ENCODE data around the gene KIAA2012. TPM values are rescaled to one million over a fixed set of nuclear protein-coding genes. Genes with fewer than 3 reads are reported as not detected.

Gene KIAA2012
- total RNA-seq, 1 donor from 2014 or later: not detected

DNA sequence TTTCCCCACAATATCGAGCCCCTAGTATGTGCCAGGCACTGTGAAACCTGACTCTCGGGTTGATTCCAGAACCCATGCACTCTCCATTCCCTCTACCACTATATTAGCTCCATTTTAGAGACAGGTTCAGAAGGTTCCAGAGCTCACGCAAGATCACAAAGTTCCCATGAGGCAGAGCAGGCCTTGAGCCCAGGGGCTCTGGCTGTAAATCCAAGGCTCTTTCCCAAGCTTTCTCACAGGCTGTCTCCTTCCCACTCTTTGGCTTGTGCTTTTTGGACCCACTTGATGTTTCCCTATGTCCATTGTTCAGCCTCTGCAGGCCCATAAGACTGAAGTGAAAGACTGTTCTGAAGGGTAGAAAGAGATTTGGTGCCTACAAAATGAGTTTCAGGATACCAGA, 15.7 kb downstream of the KIAA2012 start:
- Mint-ChIP-seq H3K36me3 (ENCODE audit: low read depth, unreplicated experiment) (no peaks in the 10 kb centered on the region), H3K27ac (ENCODE audit: unreplicated experiment) (no peak overlapping the region), H3K27me3 (ENCODE audit: low read depth, unreplicated experiment) (peaks cover 4% of the 10 kb centered on the region), H3K9me3 (ENCODE audit: unreplicated experiment) (peaks cover 8% of the 10 kb centered on the region), H3K4me3 (ENCODE audit: unreplicated experiment) (no peak overlapping the region), H3K4me1 (ENCODE audit: low read depth, unreplicated experiment) (peaks cover 6% of the 10 kb centered on the region)
- H3K4me2 ChIP-seq (ENCODE audit: low read length): no peak overlapping the region
- no peaks in the 10 kb centered on the region for H3K9me3 ChIP-seq (ENCODE audit: insufficient read depth, low read depth, low read length)
- no peaks in the 10 kb centered on the region for H3K36me3 ChIP-seq (ENCODE audit: insufficient read depth, low read length)
- no peak overlapping the region for H2AFZ ChIP-seq (ENCODE audit: low read depth, low read length)
- H3K79me2 ChIP-seq (ENCODE audit: insufficient read depth, low read length): no peaks in the 10 kb centered on the region
- H3K27me3 ChIP-seq (ENCODE audit: insufficient read depth, low read length): no peaks in the 10 kb centered on the region
- DNase-seq (ENCODE audit: low read depth) (no peak), FAIRE-seq (no peak)
- no peaks in the 10 kb centered on the region for H4K20me1 ChIP-seq (ENCODE audit: insufficient read depth, low read length)
- no peak overlapping the region for H3K27ac ChIP-seq (ENCODE audit: low read depth, low read length)
- no peak overlapping the region for H3K9ac ChIP-seq (ENCODE audit: low read length)
- TF ChIP-seq EZH2 (IDR thresholded peaks at IDR 0.05; ENCODE audit: insufficient read depth, low read length) (no peak), CTCF (IDR thresholded peaks at IDR 0.05; ENCODE audit: insufficient read depth, low read depth, low read length) (no peak)
- no peaks in the 10 kb centered on the region for H3K4me1 ChIP-seq (ENCODE audit: insufficient read depth, low read length)
- H3K4me3 ChIP-seq (ENCODE audit: insufficient read depth, low read depth, low read length): no peak overlapping the region

DNA sequence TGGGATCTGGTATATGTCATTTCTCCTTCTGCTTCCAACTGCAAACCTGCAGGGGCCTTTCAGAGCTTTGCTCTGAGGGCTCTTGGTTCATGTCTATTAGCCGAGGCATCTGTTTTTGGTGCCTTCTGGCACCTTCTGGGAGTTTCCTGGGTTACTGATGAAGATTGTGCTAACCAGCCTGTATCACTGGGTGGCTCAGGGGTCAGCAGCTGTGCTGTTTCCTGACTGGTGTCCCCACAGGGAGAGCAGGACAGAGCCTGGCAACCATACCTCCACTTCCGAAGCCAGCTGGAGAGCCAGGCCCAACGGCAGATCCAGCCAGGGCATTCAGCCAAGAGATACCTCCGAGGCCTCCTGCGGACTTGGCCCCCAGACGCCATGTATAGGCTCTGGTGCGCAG, 17.5 kb downstream of the KIAA2012 start:
- Histone ChIP-seq H3K27ac (ENCODE audit: low read depth, low read length) (no peak overlapping the region), H2AFZ (ENCODE audit: low read depth, low read length) (no peak overlapping the region)

More for the DNA sequence above, 17.5 kb downstream of the KIAA2012 start:
- Histone ChIP-seq H4K20me1 (ENCODE audit: insufficient read depth, low read length) (no peaks in the 10 kb centered on the region), H3K27me3 (ENCODE audit: insufficient read depth, low read length) (no peaks in the 10 kb centered on the region), H3K9ac (ENCODE audit: low read length) (no peak overlapping the region), H3K79me2 (ENCODE audit: insufficient read depth, low read length) (no peaks in the 10 kb centered on the region), H3K9me3 (ENCODE audit: insufficient read depth, low read depth, low read length) (no peaks in the 10 kb centered on the region), H3K4me2 (ENCODE audit: low read length) (no peak overlapping the region), H3K36me3 (ENCODE audit: insufficient read depth, low read length) (no peaks in the 10 kb centered on the region), H3K4me1 (ENCODE audit: insufficient read depth, low read length) (no peaks in the 10 kb centered on the region), H3K4me3 (ENCODE audit: insufficient read depth, low read depth, low read length) (no peak overlapping the region)
- H3K36me3 Mint-ChIP-seq (ENCODE audit: low read depth, unreplicated experiment): no peaks in the 10 kb centered on the region
- no peaks in the 10 kb centered on the region for H3K4me1 Mint-ChIP-seq (ENCODE audit: low read depth, unreplicated experiment)
- no peak overlapping the region for H3K27ac Mint-ChIP-seq (ENCODE audit: unreplicated experiment)
- DNase-seq (ENCODE audit: low read depth) (no peak), FAIRE-seq (no peak)
- TF ChIP-seq EZH2 (IDR thresholded peaks at IDR 0.05; ENCODE audit: insufficient read depth, low read length) (no peak), CTCF (IDR thresholded peaks at IDR 0.05; ENCODE audit: insufficient read depth, low read depth, low read length) (no peak)
- peaks cover 8% of the 10 kb centered on the region for H3K9me3 Mint-ChIP-seq (ENCODE audit: unreplicated experiment)
- peaks cover 7% of the 10 kb centered on the region for H3K27me3 Mint-ChIP-seq (ENCODE audit: low read depth, unreplicated experiment)
- H3K4me3 Mint-ChIP-seq (ENCODE audit: unreplicated experiment): no peak overlapping the region
